Loucy (cell line): Measurements from ENCODE around the gene ST6GAL1.

ENCODE experiments used
- EZH2phosphoT487 ChIP-seq: fragments of 200-600 bp; IDR thresholded peaks from 2 replicates; pipeline ENCODE4 v1.6.1; 2018; ENCODE audit warnings: antibody characterized with exemption, mild to moderate bottlenecking, moderate library complexity, borderline replicate concordance
- TF ChIP-seq, protein P1 (sequence below): fragments of 200-600 bp; sonication (generic); conservative IDR thresholded peaks from 2 replicates; pipeline ENCODE4 v1.5.1; 2014; ENCODE audit warnings: mild to moderate bottlenecking, antibody characterized with exemption, low read length

DNA sequence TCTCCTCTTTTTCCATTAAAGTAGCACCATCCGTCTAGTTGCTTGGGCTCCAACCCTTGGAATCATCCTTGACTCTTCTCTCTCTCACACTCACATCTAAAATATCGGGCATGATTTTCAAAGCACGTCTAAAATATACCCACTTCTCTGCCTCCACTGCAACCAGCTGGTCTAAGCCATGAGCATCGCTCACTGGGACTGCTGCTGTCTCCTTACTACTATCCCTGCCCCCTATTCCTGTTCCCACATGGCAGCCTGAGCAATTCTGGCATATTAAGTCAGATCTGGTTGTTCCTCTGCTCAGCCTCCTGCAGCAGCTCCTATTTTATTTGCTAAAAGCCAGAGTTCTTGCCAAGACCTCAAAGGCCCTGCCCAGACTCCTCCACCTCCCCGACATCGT lies 53.7 kb downstream of the ST6GAL1 start:
- TF ChIP-seq, protein P1, sequence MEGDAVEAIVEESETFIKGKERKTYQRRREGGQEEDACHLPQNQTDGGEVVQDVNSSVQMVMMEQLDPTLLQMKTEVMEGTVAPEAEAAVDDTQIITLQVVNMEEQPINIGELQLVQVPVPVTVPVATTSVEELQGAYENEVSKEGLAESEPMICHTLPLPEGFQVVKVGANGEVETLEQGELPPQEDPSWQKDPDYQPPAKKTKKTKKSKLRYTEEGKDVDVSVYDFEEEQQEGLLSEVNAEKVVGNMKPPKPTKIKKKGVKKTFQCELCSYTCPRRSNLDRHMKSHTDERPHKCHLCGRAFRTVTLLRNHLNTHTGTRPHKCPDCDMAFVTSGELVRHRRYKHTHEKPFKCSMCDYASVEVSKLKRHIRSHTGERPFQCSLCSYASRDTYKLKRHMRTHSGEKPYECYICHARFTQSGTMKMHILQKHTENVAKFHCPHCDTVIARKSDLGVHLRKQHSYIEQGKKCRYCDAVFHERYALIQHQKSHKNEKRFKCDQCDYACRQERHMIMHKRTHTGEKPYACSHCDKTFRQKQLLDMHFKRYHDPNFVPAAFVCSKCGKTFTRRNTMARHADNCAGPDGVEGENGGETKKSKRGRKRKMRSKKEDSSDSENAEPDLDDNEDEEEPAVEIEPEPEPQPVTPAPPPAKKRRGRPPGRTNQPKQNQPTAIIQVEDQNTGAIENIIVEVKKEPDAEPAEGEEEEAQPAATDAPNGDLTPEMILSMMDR, result no peak
- no peak for TF ChIP-seq EZH2phosphoT487
